Stimulated activated CD4-positive, alpha-beta T cell treated with anti-CD3 and anti-CD28 coated beads, Interleukin-4, amount 100 ng/mL, for 1 hour (primary cell): ENCODE data around the gene SLC38A1.
"Not testable (repeated sequence)": the region's sequence is repeated elsewhere in the genome, so short reads cannot be mapped to it uniquely, and the experiment has no call there.

Experiments
- DNase-seq: peaks from one replicate; pipeline ENCODE4 v3.0.0-alpha.2; 2020

SLC38A1 gene

GRCh38 chr12:46263140-46264016, 5.5 kb downstream of the SLC38A1 start:
- no peak for DNase-seq

GRCh38 chr12:46261646-46262045, 7.2 kb downstream of the SLC38A1 start:
- DNase-seq, result no peak

GRCh38 chr12:46260913-46261476, 7.8 kb downstream of the SLC38A1 start:
- no peak for DNase-seq

- no peak for DNase-seq
Measured at GRCh38 chr12:46260124-46260912, 8.5 kb downstream of the SLC38A1 start.

GRCh38 chr12:46259713-46260112, 9.1 kb downstream of the SLC38A1 start:
- DNase-seq, result no peak

GRCh38 chr12:46259071-46259470, 9.8 kb downstream of the SLC38A1 start:
- no peak for DNase-seq

GRCh38 chr12:46258129-46258528, 10.7 kb downstream of the SLC38A1 start:
- no peak for DNase-seq

- DNase-seq, result no peak
Measured at GRCh38 chr12:46256942-46257341, 11.9 kb downstream of the SLC38A1 start.

GRCh38 chr12:46253544-46254162, 15.2 kb downstream of the SLC38A1 start:
- no peak for DNase-seq

- not testable (repeated sequence) for DNase-seq
Measured at GRCh38 chr12:46251994-46252393, 16.8 kb downstream of the SLC38A1 start.

- not testable (repeated sequence) for DNase-seq
Measured at GRCh38 chr12:46249960-46250359, 18.9 kb downstream of the SLC38A1 start.

- DNase-seq, result no peak
Measured at GRCh38 chr12:46246021-46246700, 22.7 kb downstream of the SLC38A1 start.

GRCh38 chr12:46244997-46245396, 23.8 kb downstream of the SLC38A1 start:
- DNase-seq, result no peak

- no peak for DNase-seq
Measured at GRCh38 chr12:46244273-46244915, 24.4 kb downstream of the SLC38A1 start.

- DNase-seq, result no peak
Measured at GRCh38 chr12:46242569-46242968, 26.3 kb downstream of the SLC38A1 start.

GRCh38 chr12:46240436-46240835, 28.4 kb downstream of the SLC38A1 start:
- DNase-seq, result no peak

- no peak for DNase-seq
Measured at GRCh38 chr12:46238821-46239220, 30.0 kb downstream of the SLC38A1 start.

GRCh38 chr12:46237371-46238045, 31.3 kb downstream of the SLC38A1 start:
- DNase-seq, result no peak

GRCh38 chr12:46234000-46234399, 34.8 kb downstream of the SLC38A1 start:
- DNase-seq, result no peak

- no peak for DNase-seq
Measured at GRCh38 chr12:46233423-46233822, 35.4 kb downstream of the SLC38A1 start.

GRCh38 chr12:46230983-46231382, 37.9 kb downstream of the SLC38A1 start:
- no peak for DNase-seq
